ENCODE data around the gene PM20D2.

The PM20D2 gene

GRCh38 chr6:89212472-89212871, 66.6 kb downstream of the PM20D2 start:
- no peak for DNase-seq (ENCODE audit: low read depth in 1 of 2, low spot score in 1 of 2)
- Histone ChIP-seq H3K27me3 (ENCODE audit: insufficient read depth, poor library complexity, severe bottlenecking) (no peaks in the 10 kb centered on the region), H3K27ac (replicated peaks) (no peak overlapping the region), H3K4me3 (replicated peaks; ENCODE audit: insufficient read depth, low read length) (no peak overlapping the region)
- no peak for TF ChIP-seq GABPA (IDR thresholded peaks at IDR 0.05; ENCODE audit: low read depth)
- TF ChIP-seq CTCF (IDR thresholded peaks at IDR 0.05; ENCODE audit: insufficient read depth, low read length) = no peak
- TF ChIP-seq SPI1 (IDR thresholded peaks at IDR 0.05; ENCODE audit: borderline replicate concordance, low read depth) = no peak

GRCh38 chr6:89214197-89214596, 68.3 kb downstream of the PM20D2 start:
- DNase-seq (ENCODE audit: low read depth in 1 of 2, low spot score in 1 of 2) = no peak
- H3K27me3 ChIP-seq (ENCODE audit: insufficient read depth, poor library complexity, severe bottlenecking) = no peaks in the 10 kb centered on the region
- H3K27ac ChIP-seq (replicated peaks) = no peak overlapping the region
- no peak for TF ChIP-seq SPI1 (IDR thresholded peaks at IDR 0.05; ENCODE audit: borderline replicate concordance, low read depth)
- no peak for TF ChIP-seq CTCF (IDR thresholded peaks at IDR 0.05; ENCODE audit: insufficient read depth, low read length)
- no peak for TF ChIP-seq GABPA (IDR thresholded peaks at IDR 0.05; ENCODE audit: low read depth)
- TF ChIP-seq POLR2AphosphoS5 (IDR thresholded peaks at IDR 0.05; ENCODE audit: low read depth) = no peak
- TF ChIP-seq REST (IDR thresholded peaks at IDR 0.05; ENCODE audit: insufficient replicate concordance, low read depth) = no peak
- no peak overlapping the region for H3K4me3 ChIP-seq (replicated peaks; ENCODE audit: insufficient read depth, low read length)
